ENCODE results near the gene SLC38A1.

The SLC38A1 gene

GRCh38 chr12:46160101-46160980 lies 108.5 kb downstream of the SLC38A1 start:
- peaks cover 16% of the 10 kb centered on the region for H3K9me3 ChIP-seq
- H3K27me3 ChIP-seq, result no peaks in the 10 kb centered on the region
- no peaks in the 10 kb centered on the region for H3K4me1 ChIP-seq
- no peak overlapping the region for H3K9ac ChIP-seq
- no peak overlapping the region for H3K4me2 ChIP-seq
- H3K4me3 ChIP-seq, result no peak overlapping the region
- no peaks in the 10 kb centered on the region for H4K20me1 ChIP-seq
- H3K36me3 ChIP-seq, result no peaks in the 10 kb centered on the region
- H3K27ac ChIP-seq, result no peak overlapping the region
- no peak for TF ChIP-seq Cebpa-rat (IDR thresholded peaks at IDR 0.05)

GRCh38 chr12:46159309-46159901 lies 109.4 kb downstream of the SLC38A1 start:
- no peaks in the 10 kb centered on the region for H4K20me1 ChIP-seq
- no peak for TF ChIP-seq Cebpa-rat (IDR thresholded peaks at IDR 0.05)
- no peaks in the 10 kb centered on the region for H3K27me3 ChIP-seq
- peaks cover 16% of the 10 kb centered on the region for H3K9me3 ChIP-seq
- H3K36me3 ChIP-seq, result no peaks in the 10 kb centered on the region
- no peak overlapping the region for H3K4me3 ChIP-seq
- no peak overlapping the region for H3K4me2 ChIP-seq
- H3K4me1 ChIP-seq, result no peaks in the 10 kb centered on the region
- H3K9ac ChIP-seq, result no peak overlapping the region
- H3K27ac ChIP-seq, result no peak overlapping the region

GRCh38 chr12:46158501-46158900 lies 110.3 kb downstream of the SLC38A1 start:
- no peak overlapping the region for H3K4me3 ChIP-seq
- no peak overlapping the region for H3K4me2 ChIP-seq
- no peak for TF ChIP-seq Cebpa-rat (IDR thresholded peaks at IDR 0.05)
- H3K9ac ChIP-seq, result no peak overlapping the region
- H3K4me1 ChIP-seq, result no peaks in the 10 kb centered on the region
- no peaks in the 10 kb centered on the region for H3K27me3 ChIP-seq
- H3K9me3 ChIP-seq, result peaks cover 16% of the 10 kb centered on the region
- no peaks in the 10 kb centered on the region for H4K20me1 ChIP-seq
- H3K36me3 ChIP-seq, result no peaks in the 10 kb centered on the region
- H3K27ac ChIP-seq, result no peak overlapping the region

DNA sequence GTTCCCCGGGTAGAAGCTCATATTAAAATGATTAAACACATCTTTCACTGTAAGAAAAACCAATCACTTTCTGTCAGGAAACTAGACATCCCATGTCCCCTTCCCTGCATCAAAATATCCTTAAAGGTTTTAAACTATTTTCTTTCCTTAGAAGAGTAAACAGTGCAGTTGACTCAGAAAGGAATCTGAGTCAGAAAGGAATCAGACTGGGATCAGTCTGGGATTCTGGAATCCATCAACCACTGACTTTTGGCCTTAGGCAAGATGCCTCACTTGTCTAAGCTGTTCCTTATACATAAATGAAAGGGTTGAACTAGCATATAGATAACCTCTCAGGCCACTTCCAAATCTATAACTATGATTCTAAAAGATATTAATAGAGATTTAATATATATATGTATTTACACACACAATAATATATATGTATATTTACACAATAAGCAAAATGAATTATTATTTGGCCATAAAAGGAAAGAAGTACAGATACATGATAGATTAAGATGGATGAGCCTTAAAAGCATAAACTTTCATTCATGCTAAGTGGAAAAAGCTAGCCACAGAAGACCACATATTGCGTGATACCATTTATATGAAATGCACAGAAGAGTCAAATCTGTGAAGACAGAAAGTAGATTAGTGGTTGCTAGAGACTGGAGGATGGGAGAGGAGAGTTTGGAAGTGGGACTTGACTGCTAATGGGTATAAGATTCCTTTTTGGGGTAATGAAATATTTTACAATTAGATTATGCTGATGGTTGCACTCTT lies 114.4 kb downstream of the SLC38A1 start:
- no peaks in the 10 kb centered on the region for H3K27me3 ChIP-seq
- peaks cover 6% of the 10 kb centered on the region; the same call in 1 of the 2 replicates for H3K4me1 ChIP-seq
- H3K4me2 ChIP-seq, result no peak overlapping the region
- no peaks in the 10 kb centered on the region for H4K20me1 ChIP-seq
- H3K27ac ChIP-seq, result no peak overlapping the region
- no peaks in the 10 kb centered on the region for H3K36me3 ChIP-seq
- no peak overlapping the region for H3K4me3 ChIP-seq
- no peak overlapping the region for H3K9ac ChIP-seq
- TF ChIP-seq Cebpa-rat (IDR thresholded peaks at IDR 0.05), result no peak
- H3K9me3 ChIP-seq, result peaks cover 12% of the 10 kb centered on the region

GRCh38 chr12:46153268-46153872 lies 115.5 kb downstream of the SLC38A1 start:
- Histone ChIP-seq H3K4me2 (no peak overlapping the region), H3K4me3 (no peak overlapping the region)
- no peak for TF ChIP-seq Cebpa-rat (IDR thresholded peaks at IDR 0.05)

DNA sequence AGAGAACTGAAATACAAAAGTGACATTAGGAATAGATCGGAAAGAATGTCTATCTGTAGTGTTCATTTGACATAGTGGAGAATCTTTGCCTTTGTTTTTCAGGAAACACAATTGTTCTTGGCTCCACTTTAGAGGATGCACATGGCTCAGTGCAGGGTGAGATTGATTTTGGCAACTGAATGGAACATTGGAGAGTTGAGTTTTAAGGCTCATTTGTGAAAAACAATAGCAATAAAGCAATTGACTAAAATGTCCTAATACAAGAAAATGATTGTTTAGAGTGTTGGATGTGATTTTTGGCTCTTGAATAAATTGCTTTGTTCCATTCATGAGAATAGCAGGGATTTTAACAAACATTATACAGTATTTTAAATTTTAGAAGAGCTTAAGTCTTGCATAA lies 116.4 kb downstream of the SLC38A1 start:
- Histone ChIP-seq H3K9ac (no peak overlapping the region), H3K9me3 (peaks cover 12% of the 10 kb centered on the region), H3K4me2 (no peak overlapping the region), H3K27ac (no peak overlapping the region), H3K27me3 (no peaks in the 10 kb centered on the region), H3K4me3 (no peak overlapping the region), H3K36me3 (no peaks in the 10 kb centered on the region), H3K4me1 (peaks cover 6% of the 10 kb centered on the region; the same call in 1 of the 2 replicates), H4K20me1 (no peaks in the 10 kb centered on the region)
- no peak for TF ChIP-seq Cebpa-rat (IDR thresholded peaks at IDR 0.05)

More at GRCh38 chr12:46153268-46153872, 115.5 kb downstream of the SLC38A1 start:
- peaks cover 12% of the 10 kb centered on the region for H3K9me3 ChIP-seq
- no peak overlapping the region for H3K9ac ChIP-seq
- no peaks in the 10 kb centered on the region for H4K20me1 ChIP-seq
- H3K27ac ChIP-seq, result no peak overlapping the region
- H3K27me3 ChIP-seq, result no peaks in the 10 kb centered on the region
- no peaks in the 10 kb centered on the region for H3K36me3 ChIP-seq
- H3K4me1 ChIP-seq, result peaks cover 6% of the 10 kb centered on the region; the same call in 1 of the 2 replicates

- Histone ChIP-seq H3K4me3 (no peak overlapping the region), H3K4me1 (peaks cover 6% of the 10 kb centered on the region; the same call in 1 of the 2 replicates), H3K27ac (no peak overlapping the region), H3K4me2 (no peak overlapping the region), H3K27me3 (no peaks in the 10 kb centered on the region), H3K9me3 (no peaks in the 10 kb centered on the region), H4K20me1 (no peaks in the 10 kb centered on the region), H3K9ac (no peak overlapping the region), H3K36me3 (no peaks in the 10 kb centered on the region)
- no peak for TF ChIP-seq Cebpa-rat (IDR thresholded peaks at IDR 0.05)
These were observed 118.1 kb downstream of the SLC38A1 start for GRCh38 chr12:46150735-46151134.

DNA sequence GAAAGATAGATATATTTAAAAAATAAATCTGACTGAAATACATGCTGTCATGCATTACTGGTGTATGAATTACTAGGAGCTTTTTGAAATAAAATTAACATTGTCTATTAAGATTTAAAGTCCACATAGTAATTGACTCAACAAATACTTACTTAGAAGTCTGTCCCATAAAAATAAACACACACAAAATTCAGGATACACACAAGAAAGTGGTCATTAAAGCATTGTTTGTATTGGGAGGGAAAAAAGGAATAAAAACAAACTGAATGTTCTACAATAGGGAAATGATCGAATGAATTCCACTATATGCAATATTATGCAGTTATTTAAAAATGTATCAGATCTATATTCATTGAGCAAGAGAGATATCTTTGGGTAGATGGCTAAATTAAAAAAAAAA lies 118.9 kb downstream of the SLC38A1 start:
- Histone ChIP-seq H3K9me3 (no peaks in the 10 kb centered on the region), H4K20me1 (no peaks in the 10 kb centered on the region), H3K27ac (no peak overlapping the region), H3K27me3 (no peaks in the 10 kb centered on the region), H3K36me3 (no peaks in the 10 kb centered on the region), H3K4me3 (no peak overlapping the region), H3K4me2 (no peak overlapping the region), H3K9ac (no peak overlapping the region), H3K4me1 (peaks cover 6% of the 10 kb centered on the region; the same call in 1 of the 2 replicates)
- no peak for TF ChIP-seq Cebpa-rat (IDR thresholded peaks at IDR 0.05)

- H3K4me3 ChIP-seq, result no peak overlapping the region
- H3K36me3 ChIP-seq, result no peaks in the 10 kb centered on the region
- no peaks in the 10 kb centered on the region for H3K9me3 ChIP-seq
- no peaks in the 10 kb centered on the region for H4K20me1 ChIP-seq
- peaks cover 6% of the 10 kb centered on the region; the same call in 1 of the 2 replicates for H3K4me1 ChIP-seq
- no peak for TF ChIP-seq Cebpa-rat (IDR thresholded peaks at IDR 0.05)
- H3K4me2 ChIP-seq, result no peak overlapping the region
- H3K9ac ChIP-seq, result no peak overlapping the region
- no peak overlapping the region for H3K27ac ChIP-seq
- H3K27me3 ChIP-seq, result no peaks in the 10 kb centered on the region
These were observed 119.8 kb downstream of the SLC38A1 start for GRCh38 chr12:46149079-46149464.

Measured in BLaER1 (cell line).